H1 (cell line): ENCODE measurements around the gene FRMPD4. TPM values are rescaled to one million over a fixed set of nuclear protein-coding genes. Genes with fewer than 3 reads are reported as not detected.

Experiments
- CTCF ChIA-PET: fragments of 300-600 bp; sonication (Branson Sonifier 250); formaldehyde crosslinking; loops from one replicate; lab custom pipeline; 2021; ENCODE audit not compliant: partially characterized antibody; lab: Charles Lee
- POLR2A ChIA-PET: fragments of 300-600 bp; sonication (Branson Sonifier 250); formaldehyde crosslinking; loops from one replicate; lab custom pipeline; 2021; ENCODE audit warnings: inconsistent platforms; ENCODE audit not compliant: partially characterized antibody; lab: Charles Lee
- DNase-seq, 2 experiments: peaks; one replicate each; pipeline versions ENCODE4 v3.0.0 to v3.0.0-alpha.2; 2010 to 2022; ENCODE audit warnings: low spot score in 2 of 2, low read depth in 1 of 2, mixed read lengths in 1 of 2
- FAIRE-seq: peaks from 2 replicates; lab custom pipeline; 2011; peaks lifted over from hg19 to GRCh38; lab: Jason Lieb, UNC
- H2AFZ ChIP-seq: 2 replicates; pipeline ENCODE4 v1.8.1; 2012; ENCODE audit warnings: low read length, inconsistent platforms
- H2AK5ac ChIP-seq: 2 replicates; pipeline ENCODE4 v1.6.1; 2013; ENCODE audit warnings: low read depth, low read length
- H2BK120ac ChIP-seq: replicated peaks from 2 replicates; pipeline ENCODE3; 2013; ENCODE audit warnings: low read depth, low read length, inconsistent platforms
- H2BK12ac ChIP-seq: 2 replicates; pipeline ENCODE4 v1.6.1; 2013; ENCODE audit warnings: low read depth, low read length
- H2BK15ac ChIP-seq: 2 replicates; pipeline ENCODE4 v1.6.1; 2013; ENCODE audit warnings: low read length
- H2BK20ac ChIP-seq: 2 replicates; pipeline ENCODE4 v1.6.1; 2013; ENCODE audit warnings: low read length
- H2BK5ac ChIP-seq: 2 replicates; pipeline ENCODE4 v1.6.1; 2013; ENCODE audit warnings: low read depth, low read length
- H3K14ac ChIP-seq: 2 replicates; pipeline ENCODE4 v1.6.1; 2013; ENCODE audit warnings: inconsistent platforms; ENCODE audit not compliant: insufficient read length
- H3K18ac ChIP-seq: 2 replicates; pipeline ENCODE4 v1.6.1; 2013; ENCODE audit warnings: low read length; ENCODE audit errors: extremely low read depth
- H3K23ac ChIP-seq: 2 replicates; pipeline ENCODE4 v1.6.1; 2013; ENCODE audit warnings: inconsistent platforms; ENCODE audit not compliant: insufficient read length
- H3K23me2 ChIP-seq: 2 replicates; pipeline ENCODE4 v1.6.1; 2013; ENCODE audit warnings: low read depth, low read length
- H3K27ac ChIP-seq: 2 replicates; pipeline ENCODE4 v1.6.1; 2011; ENCODE audit warnings: low read depth, low read length, inconsistent platforms
- H3K27me3 ChIP-seq, 4 experiments: replicated peaks in 1 of 4; 1 replicate in 1 of 4; 2 replicates in 3 of 4; pipeline versions ENCODE4 v1.6.1 to v1.8.1; 2011 to 2013; ENCODE audit warnings: low read length in 3 of 4, mild to moderate bottlenecking in 3 of 4, inconsistent platforms in 2 of 4, mixed read lengths in 2 of 4, moderate library complexity in 1 of 4; ENCODE audit not compliant: control insufficient read depth in 3 of 4, insufficient read depth in 3 of 4; ENCODE audit errors: extremely low read depth in 1 of 4
- H3K36me3 ChIP-seq, 4 experiments: 2 replicates each; pipeline versions ENCODE4 v1.6.1 to v1.8.1; 2011 to 2013; ENCODE audit warnings: mild to moderate bottlenecking in 4 of 4, low read length in 3 of 4, moderate library complexity in 2 of 4, control low read depth in 1 of 4, inconsistent platforms in 1 of 4; ENCODE audit not compliant: insufficient read depth in 4 of 4, control insufficient read depth in 2 of 4
- H3K4ac ChIP-seq: replicated peaks from 2 replicates; pipeline ENCODE3; 2013; ENCODE audit warnings: low read length, low read depth, mixed read lengths, inconsistent platforms; ENCODE audit not compliant: insufficient read length
- H3K4me1 ChIP-seq, 4 experiments: replicated peaks in 1 of 4; 1 replicate in 1 of 4; 2 replicates in 3 of 4; pipeline versions ENCODE4 v1.6.1 to v1.8.1; 2011 to 2013; ENCODE audit warnings: low read length in 3 of 4, inconsistent platforms in 2 of 4, mixed read lengths in 1 of 4; ENCODE audit not compliant: insufficient read depth in 4 of 4, control insufficient read depth in 3 of 4
- H3K4me2 ChIP-seq, 2 experiments: 2 replicates each; pipeline versions ENCODE4 v1.6.1 to v1.8.1; 2011 to 2013; ENCODE audit warnings: low read depth in 2 of 2, low read length in 2 of 2, control low read depth in 1 of 2, inconsistent platforms in 1 of 2, mild to moderate bottlenecking in 1 of 2; ENCODE audit not compliant: insufficient read depth in 1 of 2
- H3K4me3 ChIP-seq, 4 experiments: fragments of 200-600, 300-600 bp in 1 of 4; sonication (generic), shearing (Covaris generic), sonication (Bioruptor Twin) in 1 of 4; 2 replicates each; pipeline versions ENCODE4 v1.5.1 to v1.8.1; 2011 to 2016; ENCODE audit warnings: low read length in 4 of 4, low read depth in 3 of 4, control low read depth in 2 of 4, inconsistent platforms in 2 of 4, mild to moderate bottlenecking in 2 of 4, mixed read lengths in 1 of 4, moderate library complexity in 1 of 4; ENCODE audit not compliant: insufficient read depth in 2 of 4; ENCODE audit errors: extremely low read depth in 1 of 4
- H3K56ac ChIP-seq: replicated peaks from 2 replicates; pipeline ENCODE3; 2013; ENCODE audit warnings: low read depth, mild to moderate bottlenecking, mixed read lengths, low read length, inconsistent platforms; ENCODE audit not compliant: insufficient read length
- H3K79me1 ChIP-seq: 2 replicates; pipeline ENCODE4 v1.6.1; 2013; ENCODE audit warnings: low read depth, low read length, control low read depth
- H3K79me2 ChIP-seq, 2 experiments: 2 replicates each; pipeline versions ENCODE4 v1.6.1 to v1.8.1; 2012 to 2013; ENCODE audit warnings: low read length in 2 of 2, mild to moderate bottlenecking in 2 of 2, inconsistent platforms in 1 of 2; ENCODE audit not compliant: insufficient read depth in 2 of 2, control insufficient read depth in 1 of 2
- H3K9ac ChIP-seq, 4 experiments: replicated peaks in 1 of 4; 1 replicate in 1 of 4; 2 replicates in 3 of 4; pipeline versions ENCODE4 v1.6.1 to v1.8.1; 2011 to 2013; ENCODE audit warnings: low read depth in 3 of 4, low read length in 3 of 4, control low read depth in 2 of 4, mild to moderate bottlenecking in 2 of 4, moderate library complexity in 2 of 4, inconsistent platforms in 1 of 4; ENCODE audit errors: extremely low read depth in 1 of 4
- H3K9me3 ChIP-seq, 2 experiments: 2 replicates each; pipeline versions ENCODE4 v1.6.1 to v1.8.1; 2012 to 2013; ENCODE audit warnings: mild to moderate bottlenecking in 2 of 2, moderate library complexity in 2 of 2, control low read depth in 1 of 2, inconsistent platforms in 1 of 2, low read depth in 1 of 2, low read length in 1 of 2, mixed read lengths in 1 of 2; ENCODE audit not compliant: insufficient read depth in 2 of 2
- H4K20me1 ChIP-seq, 2 experiments: replicated peaks in 1 of 2; 2 replicates each; pipeline versions ENCODE3 to v1.8.1; 2011 to 2013; ENCODE audit warnings: inconsistent platforms in 2 of 2, low read length in 2 of 2, mild to moderate bottlenecking in 1 of 2; ENCODE audit not compliant: insufficient read depth in 2 of 2, control insufficient read depth in 1 of 2
- H4K5ac ChIP-seq: 2 replicates; pipeline ENCODE4 v1.6.1; 2013; ENCODE audit warnings: low read length, low read depth, mixed read lengths, inconsistent platforms; ENCODE audit not compliant: insufficient read length
- H4K8ac ChIP-seq: 2 replicates; pipeline ENCODE4 v1.8.0; 2013; ENCODE audit warnings: mild to moderate bottlenecking, moderate library complexity, low read length, inconsistent platforms; ENCODE audit not compliant: insufficient read depth; ENCODE audit errors: extremely low read depth
- H4K91ac ChIP-seq: replicated peaks from 2 replicates; pipeline ENCODE3; 2013; ENCODE audit warnings: low read length, mixed read lengths, inconsistent platforms; ENCODE audit not compliant: insufficient read length
- BRCA1 ChIP-seq: IDR thresholded peaks from 2 replicates; pipeline ENCODE4 v1.6.1; 2012; ENCODE audit warnings: low read depth, low read length, improper control_type of control experiment
- EP300 ChIP-seq, 2 experiments: IDR thresholded peaks; 1 replicate in 1 of 2; 2 replicates in 1 of 2; pipeline ENCODE4 v1.6.1; 2011 to 2012; ENCODE audit warnings: low read depth in 2 of 2, low read length in 2 of 2, mild to moderate bottlenecking in 2 of 2, borderline replicate concordance in 1 of 2, inconsistent platforms in 1 of 2, moderate library complexity in 1 of 2
- RAD21 ChIP-seq, 2 experiments: IDR thresholded peaks in 1 of 2; conservative IDR thresholded peaks in 1 of 2; 2 replicates each; pipeline ENCODE4 v1.6.1; 2011; ENCODE audit warnings: low read depth in 2 of 2, low read length in 2 of 2, improper control_type of control experiment in 1 of 2, inconsistent platforms in 1 of 2, mild to moderate bottlenecking in 1 of 2, moderate library complexity in 1 of 2
- WGBS, 2 experiments: shearing (Covaris generic) in 1 of 2; methylation state at CpG; one replicate each; pipeline versions ENCODE4 v1.1.6 to v1.1.7; 2013 to 2015; ENCODE audit warnings: low lambda C conversion rate in 2 of 2, mixed read lengths in 2 of 2, inconsistent platforms in 1 of 2, low coverage in 1 of 2, missing lambda C conversion rate in 1 of 2; ENCODE audit not compliant: insufficient replicate concordance in 2 of 2, insufficient coverage in 1 of 2, insufficient read length in 1 of 2; ENCODE audit errors: extremely low coverage in 1 of 2, missing lambda C conversion rate in 1 of 2; 5-methylcytosine and 5-hydroxymethylcytosine counted together
- polyA plus RNA-seq, 7 experiments: library from polyadenylated mRNA; depleted of rRNA in 3 of 7; stranded (reverse) in 5 of 7; unstranded in 2 of 7; fragments of >200 nt in 5 of 7; fragments of 200-250 nt in 2 of 7; gene quantifications; 1 replicate in 5 of 7; 2 replicates in 1 of 7; 4 replicates in 1 of 7; pipeline versions ENCODE4 v1.2.1 to v1.2.3, GENCODE V29; 2011 to 2013; ENCODE audit warnings: missing spikeins in 2 of 7, mixed read lengths in 2 of 7
- total RNA-seq: library from RNA; stranded (reverse); fragmentation: NEBNext Ultra II Directional; extraction: Animal tissue kit (Norgen Biotek cat#: 25700); gene quantifications from 2 replicates; pipeline ENCODE4 v1.2.1, GENCODE V29; 2021

Gene FRMPD4
- total and polyA plus RNA-seq, 2 of the 8 experiments (the other 6 are each of a cell fraction or from before 2014, with no cell fraction given) = 0.02 to 0.37 TPM

- Histone ChIP-seq H3K14ac (no peak overlapping the region), H2BK20ac (no peak overlapping the region), H4K20me1 (no peaks in the 10 kb centered on the region), H3K4me3 (no peak overlapping the region), H3K79me2 (no peaks in the 10 kb centered on the region), H3K27ac (no peak overlapping the region), H4K91ac (no peak overlapping the region), H3K36me3 (no peaks in the 10 kb centered on the region), H3K23ac (no peak overlapping the region), H2AK5ac (no peak overlapping the region), H3K9me3 (no peaks in the 10 kb centered on the region), H3K4ac (no peak overlapping the region), H4K5ac (no peak overlapping the region), H3K56ac (no peak overlapping the region), H2BK15ac (no peak overlapping the region), H3K4me1 (no peaks in the 10 kb centered on the region), H3K23me2 (no peaks in the 10 kb centered on the region), H3K79me1 (no peaks in the 10 kb centered on the region), H3K9ac (no peak overlapping the region), H2BK5ac (no peak overlapping the region), H3K18ac (no peak overlapping the region), H2AFZ (no peak overlapping the region), H3K4me2 (no peak overlapping the region), H2BK120ac (no peak overlapping the region), H4K8ac (no peak overlapping the region), H2BK12ac (no peak overlapping the region), H3K27me3 (no peaks in the 10 kb centered on the region)
- ChIA-PET POLR2A (no interaction called here), CTCF (interaction anchor here (0.5 to 3.7 kb wide), 4 partner anchors 10 to 207 kb away, joined by 3 to 20 read pairs (median 4); no protein-coding TSS in a partner anchor)
- WGBS, 2 experiments = 86% methylated on average over 11 of the region's 11 CpGs; no CpG with 5 or more reads in 1 of the 2 experiments
- DNase-seq = no peak
- FAIRE-seq = no peak
- TF ChIP-seq BRCA1 (no peak), RAD21 (IDR thresholded peaks at IDR 0.05 in 1 of 2, conservative IDR thresholded peaks at IDR 0.05 in 1 of 2; ENCODE audit: low read depth in 2 of 2, low read length in 2 of 2) (peak in 1 of 2 experiments; percentile 4; a peak in 1 of 4 replicates), EP300 (IDR thresholded peaks at IDR 0.05; ENCODE audit: borderline replicate concordance in 1 of 2, low read depth in 2 of 2, low read length in 2 of 2) (no peak)
These were observed 356.3 kb downstream of the FRMPD4 start for GRCh38 chrX:12494400-12495138.
